ENCODE results near the gene SKIC8. TPM values are rescaled to one million over a fixed set of nuclear protein-coding genes. Genes with fewer than 3 reads are reported as not detected.

SKIC8 gene
- total RNA-seq, 4 donors from 2014 or later = 9.0 to 51.4 (median 44.1) TPM

- H3K4me1 ChIP-seq = peaks cover 0 to 18% (median 8%) of the 10 kb centered on the region in 4 donors
- H3K36me3 ChIP-seq = no peaks in the 10 kb centered on the region
- no peaks in the 10 kb centered on the region for H3K9me3 ChIP-seq
- intact Hi-C loops (cut with DNase I; ENCODE audit: low total_unique reads) = no loop called here
- in situ Hi-C loops (cut with MboI; ENCODE audit: low pct_ligation_motif_present in 1 of 4, low pct_unique_long_range_greater_than_20kb in 1 of 4, low sequenced_read_pairs in 3 of 4) = no loop called here
- peaks cover 70% of the 10 kb centered on the region for H3K27me3 ChIP-seq
- no peak within 1 kb of the TSS for H3K27ac ChIP-seq
- H3K4me3 ChIP-seq = peak within 1 kb of the TSS in 1 of 4 donors; percentile 4
- 6% methylated on average over 24 of the region's 67 CpGs; no CpG with 5 or more reads in 1 of the 2 donors for WGBS, 2 donors (ENCODE audit: low coverage in 1 of 2)
- no peak for TF ChIP-seq EP300 (IDR thresholded peaks at IDR 0.05; ENCODE audit: low read depth)
- no peak for TF ChIP-seq CTCF (IDR thresholded peaks at IDR 0.05)
- no peak for TF ChIP-seq POLR2A (IDR thresholded peaks at IDR 0.05)
- no peak for TF ChIP-seq POLR2AphosphoS5 (IDR thresholded peaks at IDR 0.05)
- DNase-seq = no peak
These were observed 41.0 kb upstream of the SKIC8 start, which contains the start of gene CRABP1 for GRCh38 chr15:78340231-78341056. TSS of gene CRABP1 (plus strand) at chr15:78340353. CDS start at chr15:78340429, 76 bp downstream.

- no peak for TF ChIP-seq POLR2AphosphoS5 (IDR thresholded peaks at IDR 0.05)
- TF ChIP-seq EP300 (IDR thresholded peaks at IDR 0.05; ENCODE audit: low read depth) = no peak
- 55% methylated on average over 17 of the region's 17 CpGs; no CpG with 5 or more reads in 1 of the 2 donors for WGBS, 2 donors (ENCODE audit: low coverage in 1 of 2)
These were observed 40.1 kb upstream of the SKIC8 start for GRCh38 chr15:78339559-78339958.

GRCh38 chr15:78338781-78339180 is 39.4 kb upstream of the SKIC8 start:
- 73 to 78% methylated on average over 3 to 7 of the region's 7 CpGs for WGBS, 2 donors (ENCODE audit: low coverage in 1 of 2)
- in situ Hi-C loops (cut with MboI; ENCODE audit: low pct_ligation_motif_present in 1 of 4, low pct_unique_long_range_greater_than_20kb in 1 of 4, low sequenced_read_pairs in 3 of 4) = no loop called here
- no peak for DNase-seq

More at GRCh38 chr15:78339559-78339958, 40.1 kb upstream of the SKIC8 start:
- Histone ChIP-seq H3K9me3 (no peaks in the 10 kb centered on the region), H3K4me1 (peaks cover 0 to 18% (median 8%) of the 10 kb centered on the region in 4 donors), H3K27ac (no peak overlapping the region), H3K4me3 (no peak overlapping the region), H3K36me3 (no peaks in the 10 kb centered on the region), H3K27me3 (peaks cover 70% of the 10 kb centered on the region)
- DNase-seq = no peak
- intact Hi-C loops (cut with DNase I; ENCODE audit: low total_unique reads) = no loop called here
- in situ Hi-C loops (cut with MboI; ENCODE audit: low pct_ligation_motif_present in 1 of 4, low pct_unique_long_range_greater_than_20kb in 1 of 4, low sequenced_read_pairs in 3 of 4) = no loop called here

GRCh38 chr15:78335985-78336384 is 36.6 kb upstream of the SKIC8 start:
- H3K9me3 ChIP-seq = no peaks in the 10 kb centered on the region
- TF ChIP-seq POLR2AphosphoS5 (IDR thresholded peaks at IDR 0.05) (no peak), EP300 (IDR thresholded peaks at IDR 0.05; ENCODE audit: low read depth) (no peak), CTCF (IDR thresholded peaks at IDR 0.05) (no peak), POLR2A (IDR thresholded peaks at IDR 0.05) (no peak)
- no peaks in the 10 kb centered on the region for H3K36me3 ChIP-seq
- in situ Hi-C loops (cut with MboI; ENCODE audit: low pct_ligation_motif_present in 1 of 4, low pct_unique_long_range_greater_than_20kb in 1 of 4, low sequenced_read_pairs in 3 of 4) = no loop called here
- WGBS, 2 donors (ENCODE audit: low coverage in 1 of 2) = 68 to 92% methylated on average over 3 to 4 of the region's 4 CpGs
- H3K4me1 ChIP-seq = peaks cover 0 to 11% (median 8%) of the 10 kb centered on the region in 4 donors
- no peak overlapping the region for H3K4me3 ChIP-seq
- peaks cover 36% of the 10 kb centered on the region for H3K27me3 ChIP-seq
- no peak for DNase-seq
- H3K27ac ChIP-seq = no peak overlapping the region
- intact Hi-C loops (cut with DNase I; ENCODE audit: low total_unique reads) = no loop called here

More at GRCh38 chr15:78338781-78339180, 39.4 kb upstream of the SKIC8 start:
- H3K4me1 ChIP-seq = peaks cover 0 to 18% (median 8%) of the 10 kb centered on the region in 4 donors
- no peak overlapping the region for H3K4me3 ChIP-seq
- intact Hi-C loops (cut with DNase I; ENCODE audit: low total_unique reads) = no loop called here
- no peaks in the 10 kb centered on the region for H3K36me3 ChIP-seq
- peaks cover 64% of the 10 kb centered on the region for H3K27me3 ChIP-seq
- H3K27ac ChIP-seq = no peak overlapping the region
- no peaks in the 10 kb centered on the region for H3K9me3 ChIP-seq
- TF ChIP-seq EP300 (IDR thresholded peaks at IDR 0.05; ENCODE audit: low read depth) (no peak), POLR2A (IDR thresholded peaks at IDR 0.05) (no peak)

GRCh38 chr15:78334845-78335244 is 35.4 kb upstream of the SKIC8 start:
- in situ Hi-C loops (cut with MboI; ENCODE audit: low pct_ligation_motif_present in 1 of 4, low pct_unique_long_range_greater_than_20kb in 1 of 4, low sequenced_read_pairs in 3 of 4) = no loop called here
- H3K36me3 ChIP-seq = no peaks in the 10 kb centered on the region
- TF ChIP-seq POLR2AphosphoS5 (IDR thresholded peaks at IDR 0.05) (no peak), POLR2A (IDR thresholded peaks at IDR 0.05) (no peak), EP300 (IDR thresholded peaks at IDR 0.05; ENCODE audit: low read depth) (no peak), CTCF (IDR thresholded peaks at IDR 0.05) (no peak)

More at GRCh38 chr15:78334845-78335244, 35.4 kb upstream of the SKIC8 start:
- no peaks in the 10 kb centered on the region for H3K9me3 ChIP-seq
- intact Hi-C loops (cut with DNase I; ENCODE audit: low total_unique reads) = no loop called here
- 89 to 92% methylated on average over 2 to 3 of the region's 3 CpGs for WGBS, 2 donors (ENCODE audit: low coverage in 1 of 2)
- H3K4me3 ChIP-seq = no peak overlapping the region
- H3K27ac ChIP-seq = no peak overlapping the region
- no peak for DNase-seq
- no peaks in the 10 kb centered on the region for H3K4me1 ChIP-seq
- H3K27me3 ChIP-seq = peaks cover 24% of the 10 kb centered on the region
